NCI-H1105 (cell line): ENCODE measurements around the gene GRIK3.
"Not testable (repeated sequence)": the region's sequence is repeated elsewhere in the genome, so short reads cannot be mapped to it uniquely, and the experiment has no call there.

Experiments
- DNase-seq: peaks from one replicate; lab custom pipeline; 2025; lab: John Stamatoyannopoulos, UW

Gene GRIK3

GRCh38 chr1:37034121-37035013 lies at the start of gene GRIK3:
GRIK3 (minus strand) TSS chr1:37034515; CDS start chr1:37034108, 407 bp downstream.
- peak; percentile 70 for DNase-seq

DNA sequence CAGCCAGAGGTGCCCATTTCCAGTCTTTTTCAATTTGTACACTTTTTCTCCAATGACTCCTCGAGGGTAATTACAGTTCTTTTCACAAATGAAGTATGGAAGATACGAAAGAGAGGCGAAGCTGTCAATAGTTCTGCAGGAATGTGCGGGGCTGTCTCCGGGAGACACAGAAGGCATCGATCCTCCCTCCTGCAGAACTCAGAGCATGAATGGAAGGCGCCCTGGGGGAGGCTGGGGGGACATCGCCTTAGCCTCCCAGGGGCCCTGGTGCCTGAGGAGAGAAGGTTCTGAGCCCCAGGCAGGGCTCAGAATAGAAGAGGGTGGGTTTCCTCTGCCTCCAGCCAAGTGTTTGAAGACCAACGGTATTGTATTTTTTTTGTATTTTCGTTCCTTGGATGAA lies 49.7 kb upstream of the GRIK3 start:
- DNase-seq: no peak

DNA sequence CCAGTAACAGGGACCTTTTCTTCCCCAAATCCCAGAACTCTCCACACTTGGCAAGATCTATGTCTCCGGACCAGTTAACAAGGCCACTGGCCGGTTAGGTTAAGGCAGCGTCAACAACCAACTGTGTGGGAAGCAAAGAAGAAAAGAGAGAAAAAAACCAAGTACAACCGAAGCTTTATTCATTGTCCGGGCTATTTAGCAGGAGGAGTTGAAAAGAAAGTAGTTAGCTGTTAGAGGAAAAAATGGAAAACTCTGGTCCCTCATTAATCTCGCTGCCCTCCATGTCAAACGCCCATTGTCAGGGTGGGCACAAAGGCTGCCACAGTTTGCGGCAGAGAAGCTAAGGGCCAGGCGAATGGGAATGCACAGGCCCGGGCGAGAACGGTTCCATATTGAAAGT lies 49.3 kb upstream of the GRIK3 start:
- no peak for DNase-seq

DNA sequence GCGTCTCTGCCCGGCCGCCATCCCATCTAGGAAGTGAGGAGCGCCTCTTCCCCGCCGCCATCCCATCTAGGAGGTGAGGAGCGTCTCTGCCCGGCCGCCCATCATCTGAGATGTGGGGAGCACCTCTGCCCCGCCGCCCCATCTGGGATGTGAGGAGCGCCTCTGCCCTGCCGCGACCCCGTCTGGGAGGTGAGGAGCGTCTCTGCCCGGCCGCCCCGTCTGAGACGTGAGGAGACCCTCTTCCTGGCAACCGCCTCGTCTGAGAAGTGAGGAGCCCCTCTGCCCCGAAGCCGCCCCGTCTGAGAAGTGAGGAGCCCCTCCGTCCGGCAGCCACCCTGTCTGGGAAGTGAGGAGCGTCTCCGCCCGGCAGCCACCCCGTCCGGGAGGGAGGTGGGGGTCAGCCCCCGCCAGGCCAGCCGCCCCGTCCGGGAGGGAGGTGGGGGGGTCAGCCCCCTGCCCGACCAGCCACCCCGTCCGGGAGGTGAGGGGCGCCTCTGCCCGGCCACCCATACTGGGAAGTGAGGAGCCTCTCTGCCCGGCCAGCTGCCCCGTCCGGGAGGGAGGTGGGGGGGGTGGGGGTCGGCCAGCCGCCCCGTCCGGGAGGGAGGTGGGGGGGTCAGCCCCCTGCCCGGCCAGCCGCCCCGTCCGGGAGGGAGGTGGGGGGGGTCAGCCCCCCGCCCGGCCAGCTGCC lies 46.1 kb upstream of the GRIK3 start:
- not testable (repeated sequence) for DNase-seq

DNA sequence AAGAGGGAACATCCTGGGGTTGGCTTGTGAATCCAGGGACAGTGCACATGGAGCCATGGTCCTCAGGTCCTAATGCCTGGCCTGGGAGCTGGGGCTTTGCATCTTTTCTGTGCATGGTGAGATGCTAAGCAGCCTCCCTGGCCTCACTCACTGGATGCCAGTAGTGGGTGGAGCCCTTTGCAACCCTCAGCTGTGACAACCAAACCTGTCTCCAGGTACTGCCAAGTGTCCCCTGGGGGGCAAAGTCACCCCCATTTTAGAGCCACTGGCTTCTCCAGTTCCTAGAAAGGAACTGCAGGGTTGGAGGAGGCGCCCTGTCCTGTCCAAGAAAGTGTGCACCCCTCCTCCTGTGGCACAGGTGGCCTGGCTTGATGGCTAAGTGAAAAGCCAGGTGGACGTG lies 44.6 kb upstream of the GRIK3 start:
- DNase-seq: no peak

GRCh38 chr1:37076168-37076567 lies 41.9 kb upstream of the GRIK3 start:
- no peak for DNase-seq

DNA sequence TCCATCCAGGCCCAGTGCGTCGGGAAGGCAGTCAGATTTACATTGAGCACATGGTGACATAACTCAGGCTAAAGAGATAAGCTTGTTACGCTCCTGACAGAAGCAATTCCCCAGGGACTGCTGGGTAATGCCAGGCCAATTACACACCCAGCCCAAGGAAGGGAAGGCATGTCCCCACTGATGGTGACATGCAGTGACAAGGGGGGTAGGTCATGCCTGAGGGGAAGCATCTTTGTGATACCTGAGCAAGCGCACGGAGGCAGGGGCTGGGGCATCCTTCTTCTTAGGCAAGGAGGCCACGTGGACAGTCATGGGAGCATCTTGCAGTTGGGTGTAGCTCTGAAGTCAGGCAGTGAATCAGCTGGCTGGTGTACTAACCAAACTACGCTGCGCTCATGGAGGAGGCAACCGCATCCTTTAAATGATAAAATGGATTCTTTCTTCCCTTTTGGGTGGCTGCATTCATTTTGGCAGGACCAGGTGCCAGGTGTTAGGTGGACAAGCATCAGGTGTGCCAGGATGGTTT lies 39.6 kb upstream of the GRIK3 start:
- DNase-seq: peak; percentile 81

DNA sequence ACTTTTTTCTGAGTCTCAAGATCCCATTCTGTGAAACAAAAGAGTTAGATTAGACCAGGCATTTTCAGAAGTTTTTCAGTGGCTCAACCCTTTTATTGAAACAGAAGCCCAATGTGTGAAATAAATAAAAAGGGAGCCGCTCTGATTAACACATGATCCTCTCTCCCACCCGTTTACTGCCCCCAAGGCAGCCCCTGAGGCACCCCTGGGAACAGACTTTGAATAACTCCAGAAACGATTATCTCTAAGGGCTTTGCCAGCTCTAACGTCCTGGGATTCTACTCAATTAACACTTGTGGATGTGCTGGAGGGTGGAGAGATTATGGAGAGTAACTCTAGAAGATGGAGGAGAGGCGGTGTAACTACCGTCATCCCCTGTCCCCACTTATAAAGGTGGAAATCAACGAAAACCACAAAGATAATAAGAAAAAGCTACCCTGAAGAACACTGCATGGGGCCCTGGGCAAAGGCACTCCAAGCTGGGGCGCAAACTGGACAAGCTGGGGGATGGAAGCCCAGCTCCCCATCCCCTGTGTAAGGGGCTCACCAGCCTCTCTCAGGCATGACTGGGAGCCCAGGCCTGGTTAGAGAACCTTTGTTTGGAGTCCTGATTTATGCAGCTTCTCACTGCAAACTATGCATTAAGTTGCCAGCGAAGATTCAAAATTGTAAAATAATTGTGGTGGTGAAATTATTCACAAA lies 39.0 kb upstream of the GRIK3 start:
- DNase-seq: no peak

- DNase-seq: no peak
These were observed 37.5 kb upstream of the GRIK3 start for GRCh38 chr1:37071829-37072228.

GRCh38 chr1:37070126-37070525 lies 35.8 kb upstream of the GRIK3 start:
- DNase-seq: no peak

GRCh38 chr1:37069406-37069805 lies 35.1 kb upstream of the GRIK3 start:
- no peak for DNase-seq

GRCh38 chr1:37068897-37069296 lies 34.6 kb upstream of the GRIK3 start:
- no peak for DNase-seq

- no peak for DNase-seq
These were observed 33.9 kb upstream of the GRIK3 start for GRCh38 chr1:37068260-37068659.

DNA sequence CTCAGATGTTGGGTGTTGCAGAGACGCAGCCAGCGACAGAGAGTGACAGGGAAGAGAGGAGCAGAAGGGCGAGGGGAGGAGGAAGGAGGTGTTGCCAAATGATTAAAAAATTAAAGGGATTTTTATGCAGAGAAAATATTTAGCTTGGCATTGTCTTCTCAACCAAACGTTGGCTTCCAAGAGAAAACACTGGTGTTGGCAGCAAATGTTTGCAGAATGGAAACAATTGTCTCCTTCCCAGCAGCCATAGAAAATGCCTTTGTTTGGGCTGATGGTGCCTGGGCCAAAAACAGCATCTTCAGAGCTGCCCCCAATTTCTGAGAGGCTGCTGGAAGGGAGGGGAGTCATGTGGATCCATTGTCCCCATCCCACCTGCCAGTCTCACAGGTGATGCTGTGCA lies 29.7 kb upstream of the GRIK3 start:
- DNase-seq: peak; percentile 83

- DNase-seq: no peak
These were observed 25.0 kb upstream of the GRIK3 start for GRCh38 chr1:37059346-37059745.

DNA sequence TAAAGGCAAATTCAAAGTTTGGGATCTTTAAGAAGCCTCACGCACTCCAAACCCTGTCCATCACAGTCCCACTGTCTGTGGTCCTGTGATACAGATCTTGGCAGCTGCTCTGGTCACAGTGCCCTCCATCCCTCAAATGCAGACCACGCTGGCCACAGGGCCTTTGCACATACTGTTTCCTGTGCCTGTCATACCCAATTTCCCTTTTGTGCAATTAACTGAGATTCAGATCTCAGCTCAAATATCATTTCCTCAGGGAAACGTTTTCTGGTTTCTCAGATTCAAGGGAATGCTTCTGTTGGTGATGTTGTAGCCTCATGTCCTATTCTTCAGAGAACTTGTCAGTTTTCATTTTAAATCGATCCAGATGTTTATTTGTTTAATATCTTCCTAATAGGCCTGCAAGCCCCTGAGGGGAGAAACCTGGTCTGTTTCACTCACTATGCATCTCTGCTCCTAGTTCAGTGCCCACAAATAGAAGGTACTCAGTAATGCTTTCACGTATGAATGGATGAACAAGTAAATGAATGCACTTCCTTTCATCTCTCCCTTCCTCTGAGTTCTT lies 24.2 kb upstream of the GRIK3 start:
- no peak for DNase-seq

GRCh38 chr1:37056325-37056724 lies 22.0 kb upstream of the GRIK3 start:
- peak; percentile 63 for DNase-seq

GRCh38 chr1:37055631-37056030 lies 21.3 kb upstream of the GRIK3 start:
- no peak for DNase-seq

GRCh38 chr1:37053173-37053572 lies 18.9 kb upstream of the GRIK3 start:
- DNase-seq: no peak

DNA sequence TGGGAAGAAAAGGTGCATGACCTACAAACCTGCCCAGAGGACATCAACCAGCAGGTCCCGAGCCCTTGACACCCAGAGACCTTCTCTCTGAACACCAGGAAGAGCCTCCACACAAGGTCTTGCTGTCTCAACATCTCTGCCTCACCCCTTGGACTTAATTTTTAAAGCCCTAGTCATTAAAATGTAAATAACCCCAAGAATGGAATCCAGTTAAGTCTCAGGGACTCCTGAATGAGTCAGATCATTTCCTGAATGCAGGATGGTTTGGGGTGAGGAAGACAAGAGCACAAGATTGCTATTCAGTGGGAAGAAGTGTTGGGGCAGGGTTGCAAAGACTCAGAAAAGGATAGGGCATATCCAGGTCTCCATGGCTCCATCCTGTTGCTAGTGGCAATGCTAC lies 17.8 kb upstream of the GRIK3 start:
- no peak for DNase-seq

DNA sequence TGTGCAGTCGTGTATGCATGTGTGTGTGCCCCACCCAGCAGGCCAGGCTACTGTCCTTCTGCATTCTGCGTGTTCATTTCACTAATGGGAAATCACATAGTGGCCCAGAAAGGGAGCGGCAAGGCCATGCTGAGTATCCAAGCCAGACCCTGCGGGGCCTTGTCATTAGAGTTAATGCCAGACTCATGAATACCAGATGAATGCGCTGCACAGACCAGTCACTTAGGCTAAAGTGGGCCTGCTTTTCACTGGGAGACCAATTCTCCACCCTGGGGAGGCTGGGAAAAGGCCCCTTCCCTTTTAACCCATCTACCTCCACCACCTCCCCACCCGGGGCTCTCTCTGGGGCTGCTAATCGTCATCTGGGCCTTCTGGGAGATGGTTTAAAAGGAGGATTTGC lies 17.0 kb upstream of the GRIK3 start:
- DNase-seq: no peak

- DNase-seq: no peak
These were observed 13.2 kb upstream of the GRIK3 start for GRCh38 chr1:37047542-37047941.
